Adrenal gland (tissue), 5 donors: Measurements from ENCODE around the gene TSPAN33.

Experiments used
- POLR2A ChIP-seq, 2 donors: fragments of 450-650 bp; IDR thresholded peaks; one replicate each; pipeline ENCODE4 v1.6.1; 2017; ENCODE audit warnings: antibody characterized with exemption in 2 of 2, mild to moderate bottlenecking in 2 of 2, moderate library complexity in 1 of 2
- TF ChIP-seq, protein P1 (sequence below), 6 experiments: fragments of 450-650 bp in 4 of 6; fragments of 200-600 bp in 2 of 6; sonication (generic) in 1 of 6; IDR thresholded peaks; 1 replicate in 5 of 6; 2 replicates in 1 of 6; pipeline versions ENCODE4 v1.5.1 to v1.8.0; 2016 to 2021; ENCODE audit warnings: antibody characterized with exemption in 6 of 6, mild to moderate bottlenecking in 2 of 6, moderate library complexity in 1 of 6
- donor health status: DM: no; HTN: no; CAD: no.

DNA sequence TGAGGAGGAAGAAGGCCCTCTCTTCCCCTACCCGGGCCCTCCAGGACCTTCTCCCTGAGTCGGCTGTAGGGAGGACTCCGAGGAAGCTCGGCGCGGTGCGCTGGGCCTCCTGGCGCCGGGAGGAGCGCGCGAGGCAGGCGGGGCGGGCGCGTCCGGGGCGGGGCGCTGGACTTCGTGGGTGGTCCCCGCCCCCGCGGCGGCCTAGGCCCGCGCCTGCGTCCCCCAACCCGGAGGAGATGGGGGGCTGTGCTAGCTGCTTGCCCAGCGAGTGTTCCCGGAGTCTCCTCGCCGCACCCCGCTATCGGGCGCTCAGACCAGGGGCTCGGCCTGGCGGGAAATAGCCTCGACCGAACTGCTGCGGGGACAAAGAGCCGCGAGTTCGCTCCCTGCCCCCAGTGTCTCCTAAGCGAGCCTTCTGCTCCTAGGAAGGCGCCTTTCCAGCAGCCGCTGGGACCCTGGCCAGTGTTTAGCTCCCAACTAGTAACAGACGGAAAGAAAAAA is 24.7 kb downstream of the TSPAN33 start:
- TF ChIP-seq POLR2A (IDR thresholded peaks at IDR 0.05) = no peak
- TF ChIP-seq, protein P1, sequence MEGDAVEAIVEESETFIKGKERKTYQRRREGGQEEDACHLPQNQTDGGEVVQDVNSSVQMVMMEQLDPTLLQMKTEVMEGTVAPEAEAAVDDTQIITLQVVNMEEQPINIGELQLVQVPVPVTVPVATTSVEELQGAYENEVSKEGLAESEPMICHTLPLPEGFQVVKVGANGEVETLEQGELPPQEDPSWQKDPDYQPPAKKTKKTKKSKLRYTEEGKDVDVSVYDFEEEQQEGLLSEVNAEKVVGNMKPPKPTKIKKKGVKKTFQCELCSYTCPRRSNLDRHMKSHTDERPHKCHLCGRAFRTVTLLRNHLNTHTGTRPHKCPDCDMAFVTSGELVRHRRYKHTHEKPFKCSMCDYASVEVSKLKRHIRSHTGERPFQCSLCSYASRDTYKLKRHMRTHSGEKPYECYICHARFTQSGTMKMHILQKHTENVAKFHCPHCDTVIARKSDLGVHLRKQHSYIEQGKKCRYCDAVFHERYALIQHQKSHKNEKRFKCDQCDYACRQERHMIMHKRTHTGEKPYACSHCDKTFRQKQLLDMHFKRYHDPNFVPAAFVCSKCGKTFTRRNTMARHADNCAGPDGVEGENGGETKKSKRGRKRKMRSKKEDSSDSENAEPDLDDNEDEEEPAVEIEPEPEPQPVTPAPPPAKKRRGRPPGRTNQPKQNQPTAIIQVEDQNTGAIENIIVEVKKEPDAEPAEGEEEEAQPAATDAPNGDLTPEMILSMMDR (IDR thresholded peaks at IDR 0.05) = no peak
